HepG2 (cell line): Measurements from ENCODE around the gene CAMK2G. TPM values are rescaled to one million over a fixed set of nuclear protein-coding genes. Genes with fewer than 3 reads are reported as not detected.

Experiments used
- ATAC-seq: fragments of 200-7000 bp; cut with Tn5 transposase; 3 replicates; pipeline ENCODE4 v1.9.1; 2020; ENCODE audit warnings: mild to moderate bottlenecking, moderate library complexity
- BruUV-seq: library from RNA; stranded (reverse); fragments of 400-500 nt; replicated peaks from 2 replicates; lab custom pipeline; 2021; lab: Mats Ljungman, UMichigan
- CTCF ChIA-PET: fragments of 300-600 bp; formaldehyde crosslinking; extraction: SDS; loops from one replicate; lab custom pipeline; 2021; ENCODE audit warnings: low total read pairs, inconsistent platforms, low intra/inter-chr PET ratio; lab: Yijun Ruan, JAX
- POLR2A ChIA-PET: fragments of 350-600 bp; sonication (Branson Sonifier 250); formaldehyde crosslinking; loops from one replicate; lab custom pipeline; 2020; ENCODE audit warnings: antibody characterized with exemption, inconsistent platforms; lab: Yijun Ruan, JAX
- DNase-seq: peaks from one replicate; pipeline ENCODE4 v3.0.0-alpha.2; 2015; ENCODE audit warnings: low spot score
- FAIRE-seq: peaks from 3 replicates; lab custom pipeline; 2011; peaks lifted over from hg19 to GRCh38; lab: Jason Lieb, UNC
- H2AFZ ChIP-seq: one replicate; pipeline ENCODE4 v1.6.1; 2011; ENCODE audit warnings: low read length, inconsistent platforms
- H3K27ac ChIP-seq: fragments of 300-600 bp; 3 replicates; pipeline ENCODE4 v1.8.0; 2011; ENCODE audit warnings: mixed run types, mild to moderate bottlenecking, mixed read lengths, low read length, inconsistent platforms; ENCODE audit not compliant: insufficient read depth; ENCODE audit errors: extremely low read length
- H3K27me3 ChIP-seq, 2 experiments: fragments of 200-600 bp in 1 of 2; 2 replicates in 1 of 2; 3 replicates in 1 of 2; pipeline versions ENCODE4 v1.6.0 to v1.8.0; 2011; ENCODE audit warnings: low read length in 2 of 2, mild to moderate bottlenecking in 2 of 2, moderate library complexity in 2 of 2, inconsistent platforms in 1 of 2; ENCODE audit not compliant: insufficient read depth in 2 of 2, control insufficient read depth in 1 of 2
- H3K36me3 ChIP-seq, 2 experiments: fragments of 200-600 bp in 1 of 2; replicated peaks in 1 of 2; 2 replicates in 1 of 2; 3 replicates in 1 of 2; pipeline versions ENCODE4 v1.5.1 to v1.8.0; 2011; ENCODE audit warnings: low read length in 2 of 2, inconsistent platforms in 1 of 2; ENCODE audit not compliant: insufficient read depth in 2 of 2, control insufficient read depth in 1 of 2
- H3K4me1 ChIP-seq: 2 replicates; pipeline ENCODE4 v1.5.1; 2012; ENCODE audit warnings: low read length, inconsistent platforms; ENCODE audit not compliant: insufficient read depth
- H3K4me2 ChIP-seq: 2 replicates; pipeline ENCODE4 v1.6.0; 2011; ENCODE audit warnings: low read depth, low read length, inconsistent platforms
- H3K4me3 ChIP-seq, 3 experiments: fragments of 200-600 bp in 1 of 3; sonication (generic), shearing (Covaris generic) in 1 of 3; replicated peaks in 1 of 3; 2 replicates each; pipeline ENCODE4 v1.5.1; 2011 to 2016; ENCODE audit warnings: low read length in 3 of 3, inconsistent platforms in 2 of 3, low read depth in 2 of 3, mild to moderate bottlenecking in 2 of 3, control low read depth in 1 of 3, mixed read lengths in 1 of 3; ENCODE audit not compliant: insufficient read depth in 1 of 3
- H3K79me2 ChIP-seq: one replicate; pipeline ENCODE4 v1.6.1; 2011; ENCODE audit warnings: low read length, inconsistent platforms; ENCODE audit not compliant: insufficient read depth
- H3K9ac ChIP-seq: 2 replicates; pipeline ENCODE4 v1.6.0; 2011; ENCODE audit warnings: mild to moderate bottlenecking, low read depth, low read length, inconsistent platforms; ENCODE audit not compliant: insufficient read depth
- H3K9me3 ChIP-seq: 2 replicates; pipeline ENCODE4 v1.5.1; 2012; ENCODE audit warnings: mild to moderate bottlenecking, low read length
- H4K20me1 ChIP-seq: 2 replicates; pipeline ENCODE4 v1.6.0; 2011; ENCODE audit warnings: inconsistent platforms, mild to moderate bottlenecking, low read length, moderate library complexity; ENCODE audit not compliant: insufficient read depth
- HNRNPUL1 ChIP-seq: fragments of 200-400 bp; formaldehyde crosslinking; IDR thresholded peaks from 2 replicates; pipeline ENCODE4 v1.6.1; 2017; ENCODE audit warnings: low read depth, mild to moderate bottlenecking, low read length, moderate library complexity
- PRPF4 ChIP-seq: fragments of 200-400 bp; formaldehyde crosslinking; IDR thresholded peaks from 2 replicates; pipeline ENCODE4 v1.6.1; 2016; ENCODE audit warnings: low read length, low read depth; ENCODE audit not compliant: poor library complexity, severe bottlenecking
- SMAD3 ChIP-seq: sonication (generic); formaldehyde crosslinking; IDR thresholded peaks from 2 replicates; pipeline ENCODE4 v1.4.0; 2020; ENCODE audit warnings: missing genetic modification reagents
- SMYD3 ChIP-seq: sonication (generic); formaldehyde crosslinking; IDR thresholded peaks from 2 replicates; pipeline ENCODE4 v1.8.1; 2023; ENCODE audit warnings: mild to moderate bottlenecking, missing genetic modification reagents
- THYN1 ChIP-seq: sonication (generic); formaldehyde crosslinking; IDR thresholded peaks from 2 replicates; pipeline ENCODE4 v1.8.1; 2023; ENCODE audit warnings: low read depth, mild to moderate bottlenecking, moderate library complexity, missing genetic modification reagents, borderline replicate concordance
- ZBTB1 ChIP-seq: sonication (generic); formaldehyde crosslinking; IDR thresholded peaks from 2 replicates; pipeline ENCODE4 v1.4.0; 2020; ENCODE audit warnings: missing genetic modification reagents, borderline replicate concordance
- ZNF263 ChIP-seq: sonication (generic); formaldehyde crosslinking; IDR thresholded peaks from 2 replicates; pipeline ENCODE4 v1.4.0; 2020; ENCODE audit warnings: missing genetic modification reagents
- ZNF441 ChIP-seq: sonication (generic); formaldehyde crosslinking; IDR thresholded peaks from 2 replicates; pipeline ENCODE4 v1.7.0; 2021; ENCODE audit warnings: missing genetic modification reagents, borderline replicate concordance
- WGBS: methylation state at CpG from one replicate; pipeline ENCODE4 v1.1.6; 2017; ENCODE audit warnings: low lambda C conversion rate; 5-methylcytosine and 5-hydroxymethylcytosine counted together
- in situ Hi-C: cut with HindIII; loops from 2 replicates; pipeline ENCODE4 v1.10.0; 2017; ENCODE audit warnings: low pct_unique_long_range_greater_than_20kb; ENCODE audit not compliant: extremely low pct_ligation_motif_present
- intact Hi-C: fragments of 100-400 bp; cut with micrococcal nuclease; formaldehyde crosslinking; loops from one replicate; pipeline ENCODE4 v1.10.0; 2022; ENCODE audit not compliant: unreplicated experiment
- polyA plus RNA-seq, 8 experiments: library from polyadenylated mRNA; depleted of rRNA in 3 of 8; stranded (reverse) in 7 of 8; unstranded in 1 of 8; fragments of >200 nt; fragmentation: Illumina TruSeq in 4 of 8; extraction: Trizol in 4 of 8; gene quantifications; 2 replicates each; pipeline versions ENCODE4 v1.2.1 to v1.2.3, GENCODE V29; 2011 to 2016; ENCODE audit warnings: low read depth in 4 of 8, missing spikeins in 1 of 8, mixed read lengths in 1 of 8; ENCODE audit not compliant: insufficient read depth in 1 of 8
- total RNA-seq, 5 experiments: library from RNA; depleted of rRNA; stranded (reverse); fragments of >200 nt; fragmentation: Illumina TruSeq; extraction: Trizol; gene quantifications; 2 replicates each; pipeline ENCODE4 v1.2.3, GENCODE V29; 2016; ENCODE audit warnings: low read depth in 1 of 5
- TF ChIP-seq, protein P1 (sequence below): IDR thresholded peaks from 2 replicates; pipeline ENCODE4 v1.6.1; 2018; ENCODE audit warnings: missing genetic modification reagents
- TF ChIP-seq, protein P2 (sequence below): sonication (generic); formaldehyde crosslinking; IDR thresholded peaks from 2 replicates; pipeline ENCODE4 v1.5.0; 2020; ENCODE audit warnings: mild to moderate bottlenecking, missing genetic modification reagents
- TF ChIP-seq, protein P3 (sequence below): sonication (generic); formaldehyde crosslinking; IDR thresholded peaks from 2 replicates; pipeline ENCODE4 v1.4.0; 2020; ENCODE audit warnings: mild to moderate bottlenecking, missing genetic modification reagents

The CAMK2G gene
- total and polyA plus RNA-seq, 2 of the 13 experiments (the other 11 are each of a cell fraction or from before 2014, with no cell fraction given), result 15.9 to 18.8 TPM

DNA sequence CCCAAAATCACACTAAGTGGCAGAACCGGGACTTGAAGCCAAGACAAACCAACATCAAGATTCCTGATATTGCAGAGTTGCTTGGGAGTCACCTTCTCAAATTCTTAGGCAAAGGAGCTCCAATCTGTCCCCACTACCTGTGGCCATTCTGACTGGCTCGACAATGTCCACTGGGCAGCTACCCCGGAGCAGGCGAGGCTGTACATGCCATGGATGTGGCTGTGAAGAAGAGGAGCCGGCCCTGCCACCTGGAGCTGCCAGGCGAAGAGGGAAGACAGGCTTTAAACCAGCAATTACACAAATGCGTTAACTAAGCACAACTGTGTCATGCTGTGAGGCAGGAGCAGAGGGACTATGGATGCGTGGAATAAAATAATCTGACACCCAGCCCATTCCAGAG lies 18.1 kb downstream of the CAMK2G start:
- 97% methylated on average over 7 of the region's 8 CpGs for WGBS
- POLR2A ChIA-PET, result interaction anchor here (1.4 kb wide), 1 partner anchor 16 kb away, joined by 5 read pairs; no protein-coding TSS in a partner anchor
- Histone ChIP-seq H3K9ac (no peak overlapping the region), H2AFZ (no peak overlapping the region), H3K9me3 (no peaks in the 10 kb centered on the region), H3K36me3 (peaks cover 10 to 67% of the 10 kb centered on the region in 2 experiments), H3K27me3 (no peaks in the 10 kb centered on the region), H3K4me3 (no peak overlapping the region), H3K4me2 (no peak overlapping the region), H4K20me1 (no peaks in the 10 kb centered on the region), H3K79me2 (no peaks in the 10 kb centered on the region), H3K27ac (no peak overlapping the region), H3K4me1 (peaks cover 26% of the 10 kb centered on the region)
- ATAC-seq (no peak), DNase-seq (no peak), FAIRE-seq (no peak)
- BruUV-seq, result no TSS peak
- TF ChIP-seq ZNF263 (CRISPR knock-in tag), result no peak
- TF ChIP-seq ZBTB1 (CRISPR knock-in tag), result no peak
- TF ChIP-seq, protein P1, sequence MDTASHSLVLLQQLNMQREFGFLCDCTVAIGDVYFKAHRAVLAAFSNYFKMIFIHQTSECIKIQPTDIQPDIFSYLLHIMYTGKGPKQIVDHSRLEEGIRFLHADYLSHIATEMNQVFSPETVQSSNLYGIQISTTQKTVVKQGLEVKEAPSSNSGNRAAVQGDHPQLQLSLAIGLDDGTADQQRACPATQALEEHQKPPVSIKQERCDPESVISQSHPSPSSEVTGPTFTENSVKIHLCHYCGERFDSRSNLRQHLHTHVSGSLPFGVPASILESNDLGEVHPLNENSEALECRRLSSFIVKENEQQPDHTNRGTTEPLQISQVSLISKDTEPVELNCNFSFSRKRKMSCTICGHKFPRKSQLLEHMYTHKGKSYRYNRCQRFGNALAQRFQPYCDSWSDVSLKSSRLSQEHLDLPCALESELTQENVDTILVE (CRISPR knock-in tag), result no peak
- no peak for TF ChIP-seq HNRNPUL1
- TF ChIP-seq, protein P2, sequence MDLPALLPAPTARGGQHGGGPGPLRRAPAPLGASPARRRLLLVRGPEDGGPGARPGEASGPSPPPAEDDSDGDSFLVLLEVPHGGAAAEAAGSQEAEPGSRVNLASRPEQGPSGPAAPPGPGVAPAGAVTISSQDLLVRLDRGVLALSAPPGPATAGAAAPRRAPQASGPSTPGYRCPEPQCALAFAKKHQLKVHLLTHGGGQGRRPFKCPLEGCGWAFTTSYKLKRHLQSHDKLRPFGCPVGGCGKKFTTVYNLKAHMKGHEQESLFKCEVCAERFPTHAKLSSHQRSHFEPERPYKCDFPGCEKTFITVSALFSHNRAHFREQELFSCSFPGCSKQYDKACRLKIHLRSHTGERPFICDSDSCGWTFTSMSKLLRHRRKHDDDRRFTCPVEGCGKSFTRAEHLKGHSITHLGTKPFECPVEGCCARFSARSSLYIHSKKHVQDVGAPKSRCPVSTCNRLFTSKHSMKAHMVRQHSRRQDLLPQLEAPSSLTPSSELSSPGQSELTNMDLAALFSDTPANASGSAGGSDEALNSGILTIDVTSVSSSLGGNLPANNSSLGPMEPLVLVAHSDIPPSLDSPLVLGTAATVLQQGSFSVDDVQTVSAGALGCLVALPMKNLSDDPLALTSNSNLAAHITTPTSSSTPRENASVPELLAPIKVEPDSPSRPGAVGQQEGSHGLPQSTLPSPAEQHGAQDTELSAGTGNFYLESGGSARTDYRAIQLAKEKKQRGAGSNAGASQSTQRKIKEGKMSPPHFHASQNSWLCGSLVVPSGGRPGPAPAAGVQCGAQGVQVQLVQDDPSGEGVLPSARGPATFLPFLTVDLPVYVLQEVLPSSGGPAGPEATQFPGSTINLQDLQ (CRISPR knock-in tag), result no peak
- TF ChIP-seq SMYD3 (CRISPR knock-in tag), result no peak
- no peak for TF ChIP-seq THYN1 (CRISPR knock-in tag)
- TF ChIP-seq, protein P3, sequence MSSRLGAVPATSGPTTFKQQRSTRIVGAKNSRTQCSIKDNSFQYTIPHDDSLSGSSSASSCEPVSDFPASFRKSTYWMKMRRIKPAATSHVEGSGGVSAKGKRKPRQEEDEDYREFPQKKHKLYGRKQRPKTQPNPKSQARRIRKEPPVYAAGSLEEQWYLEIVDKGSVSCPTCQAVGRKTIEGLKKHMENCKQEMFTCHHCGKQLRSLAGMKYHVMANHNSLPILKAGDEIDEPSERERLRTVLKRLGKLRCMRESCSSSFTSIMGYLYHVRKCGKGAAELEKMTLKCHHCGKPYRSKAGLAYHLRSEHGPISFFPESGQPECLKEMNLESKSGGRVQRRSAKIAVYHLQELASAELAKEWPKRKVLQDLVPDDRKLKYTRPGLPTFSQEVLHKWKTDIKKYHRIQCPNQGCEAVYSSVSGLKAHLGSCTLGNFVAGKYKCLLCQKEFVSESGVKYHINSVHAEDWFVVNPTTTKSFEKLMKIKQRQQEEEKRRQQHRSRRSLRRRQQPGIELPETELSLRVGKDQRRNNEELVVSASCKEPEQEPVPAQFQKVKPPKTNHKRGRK (CRISPR knock-in tag), result no peak
- TF ChIP-seq SMAD3 (CRISPR knock-in tag), result no peak
- no peak for TF ChIP-seq ZNF441 (CRISPR knock-in tag)
- no peak for TF ChIP-seq PRPF4
- in situ Hi-C loops (no loop called here), intact Hi-C loops (no loop called here)
- CTCF ChIA-PET, result no interaction called here
